Smooth muscle cell (in vitro differentiated cells): Measurements from ENCODE around the gene COG8. TPM values are rescaled to one million over a fixed set of nuclear protein-coding genes. Genes with fewer than 3 reads are reported as not detected.

Experiments used
- DNase-seq: peaks from one replicate; lab custom pipeline; 2025; ENCODE audit not compliant: unreplicated experiment; lab: John Stamatoyannopoulos, UW
- H2AFZ ChIP-seq: fragments of 200-600 bp; sonication (generic); 2 replicates; pipeline ENCODE4 v1.6.0; 2016; ENCODE audit warnings: antibody characterized with exemption, low read depth, mild to moderate bottlenecking
- H3F3A ChIP-seq: fragments of 200-600 bp; sonication (generic); 2 replicates; pipeline ENCODE4 v1.6.0; 2017; ENCODE audit warnings: antibody characterized with exemption, low read depth
- H3K27ac ChIP-seq: fragments of 200-600 bp; sonication (generic); 2 replicates; pipeline ENCODE4 v1.5.1; 2016; ENCODE audit warnings: low read depth, mild to moderate bottlenecking
- H3K27me3 ChIP-seq: fragments of 200-600 bp; sonication (generic); 2 replicates; pipeline ENCODE4 v1.6.1; 2016; ENCODE audit warnings: low read depth, mild to moderate bottlenecking
- H3K36me3 ChIP-seq: fragments of 200-600 bp; sonication (generic); 2 replicates; pipeline ENCODE4 v1.5.1; 2016; ENCODE audit warnings: low read depth
- H3K4me1 ChIP-seq: fragments of 200-600 bp; sonication (generic); 2 replicates; pipeline ENCODE4 v1.5.1; 2016; ENCODE audit warnings: low read depth
- H3K4me2 ChIP-seq: fragments of 200-600 bp; sonication (generic); 2 replicates; pipeline ENCODE4 v1.6.0; 2016; ENCODE audit warnings: mild to moderate bottlenecking
- H3K4me3 ChIP-seq: fragments of 200-600 bp; sonication (generic); 2 replicates; pipeline ENCODE4 v1.5.1; 2016; ENCODE audit warnings: mild to moderate bottlenecking
- H3K79me2 ChIP-seq: fragments of 200-600 bp; sonication (generic); 2 replicates; pipeline ENCODE4 v1.6.0; 2016; ENCODE audit warnings: low read depth, mild to moderate bottlenecking
- H3K9ac ChIP-seq: fragments of 200-600 bp; sonication (generic); 2 replicates; pipeline ENCODE4 v1.6.0; 2016; ENCODE audit warnings: low read depth
- H3K9me3 ChIP-seq: fragments of 200-600 bp; sonication (generic); replicated peaks from 2 replicates; pipeline ENCODE4 v1.5.1; 2016; ENCODE audit warnings: low read depth
- H4K20me1 ChIP-seq: fragments of 200-600 bp; sonication (generic); 2 replicates; pipeline ENCODE4 v1.6.0; 2016; ENCODE audit warnings: low read depth
- CTCF ChIP-seq: fragments of 200-600 bp; sonication (generic); IDR thresholded peaks from 2 replicates; pipeline ENCODE4 v1.5.1; 2017; ENCODE audit warnings: borderline replicate concordance, mild to moderate bottlenecking, antibody characterized with exemption; ENCODE audit not compliant: insufficient read depth, poor library complexity, severe bottlenecking
- WGBS: methylation state at CpG from one replicate; pipeline ENCODE4 v1.1.7; 2016; ENCODE audit warnings: low lambda C conversion rate; 5-methylcytosine and 5-hydroxymethylcytosine counted together
- polyA plus RNA-seq: library from polyadenylated mRNA; unstranded; fragments of >200 nt; fragmentation: Nextera tagmentation; extraction: Ambion mirVana; gene quantifications from 2 replicates; pipeline ENCODE4 v1.2.1, GENCODE V29; 2016
- total RNA-seq: library from RNA; depleted of rRNA; stranded (reverse); fragments of >200 nt; gene quantifications from 2 replicates; pipeline ENCODE4 v1.2.3, GENCODE V29; 2014

The COG8 gene
- total and polyA plus RNA-seq, 2 experiments from 2014 or later, result 33.5 to 37.2 TPM

- Histone ChIP-seq H2AFZ (no peak overlapping the region), H3K9ac (no peak overlapping the region), H3K9me3 (no peaks in the 10 kb centered on the region), H3K4me3 (no peak overlapping the region), H3K36me3 (peaks cover 13% of the 10 kb centered on the region), H3K27ac (peak overlapping the region; percentile 78), H3K79me2 (peaks cover under 1% of the 10 kb centered on the region), H3F3A (peaks cover 3% of the 10 kb centered on the region), H3K4me1 (no peaks in the 10 kb centered on the region), H3K4me2 (peak overlapping the region; percentile 41), H3K27me3 (no peaks in the 10 kb centered on the region), H4K20me1 (peaks cover 10% of the 10 kb centered on the region)
- 19% methylated on average over 7 of the region's 7 CpGs for WGBS
- DNase-seq, result no peak
- TF ChIP-seq CTCF, result no peak
These were observed 28.6 kb upstream of the COG8 start for GRCh38 chr16:69367980-69368379.

- H3K27ac ChIP-seq, result no peak overlapping the region
- H2AFZ ChIP-seq, result no peak overlapping the region
- H3K36me3 ChIP-seq, result peaks cover 3% of the 10 kb centered on the region
- no peaks in the 10 kb centered on the region for H3K9me3 ChIP-seq
- no peaks in the 10 kb centered on the region for H3K4me1 ChIP-seq
- peaks cover 10% of the 10 kb centered on the region for H4K20me1 ChIP-seq
- H3F3A ChIP-seq, result peaks cover 3% of the 10 kb centered on the region
- H3K4me3 ChIP-seq, result no peak overlapping the region
- no peak for DNase-seq
- WGBS, result 93% methylated on average over 7 of the region's 7 CpGs
- H3K79me2 ChIP-seq, result no peaks in the 10 kb centered on the region
- H3K4me2 ChIP-seq, result no peak overlapping the region
- no peak for TF ChIP-seq CTCF
- H3K9ac ChIP-seq, result no peak overlapping the region
- no peaks in the 10 kb centered on the region for H3K27me3 ChIP-seq
These were observed 27.1 kb upstream of the COG8 start for GRCh38 chr16:69366431-69366830.

GRCh38 chr16:69365901-69366300 is 26.5 kb upstream of the COG8 start:
- Histone ChIP-seq H3K36me3 (peaks cover 3% of the 10 kb centered on the region), H3K9me3 (no peaks in the 10 kb centered on the region), H3K79me2 (no peaks in the 10 kb centered on the region), H3K27ac (no peak overlapping the region), H3K9ac (no peak overlapping the region), H4K20me1 (peaks cover 10% of the 10 kb centered on the region), H3K27me3 (no peaks in the 10 kb centered on the region), H3K4me1 (no peaks in the 10 kb centered on the region), H3K4me3 (no peak overlapping the region), H3F3A (peaks cover 3% of the 10 kb centered on the region), H3K4me2 (no peak overlapping the region), H2AFZ (no peak overlapping the region)
- TF ChIP-seq CTCF, result no peak
- 74% methylated on average over 2 of the region's 2 CpGs for WGBS
- no peak for DNase-seq

- H3K9me3 ChIP-seq, result no peaks in the 10 kb centered on the region
- no peaks in the 10 kb centered on the region for H3K4me1 ChIP-seq
- no peaks in the 10 kb centered on the region for H3F3A ChIP-seq
- no peak for TF ChIP-seq CTCF
- no peak overlapping the region for H2AFZ ChIP-seq
- H3K9ac ChIP-seq, result no peak overlapping the region
- no peak overlapping the region for H3K4me2 ChIP-seq
- DNase-seq, result no peak
- H3K27me3 ChIP-seq, result no peaks in the 10 kb centered on the region
- H3K27ac ChIP-seq, result no peak overlapping the region
- H3K4me3 ChIP-seq, result no peak overlapping the region
- H3K36me3 ChIP-seq, result peaks cover 3% of the 10 kb centered on the region
- no peaks in the 10 kb centered on the region for H3K79me2 ChIP-seq
- H4K20me1 ChIP-seq, result peaks cover 10% of the 10 kb centered on the region
- WGBS, result 97% methylated on average over 2 of the region's 2 CpGs
These were observed 24.7 kb upstream of the COG8 start for GRCh38 chr16:69364088-69364487.
